SH-SY5Y (cell line): ENCODE data around the gene ITLN1.

Experiments
- GATA2 ChIP-seq: IDR thresholded peaks from 2 replicates; pipeline ENCODE4 v1.6.1; 2011; ENCODE audit warnings: mild to moderate bottlenecking, low read depth, low read length
- GATA3 ChIP-seq: IDR thresholded peaks from 2 replicates; pipeline ENCODE4 v1.6.1; 2011; ENCODE audit warnings: low read depth, mild to moderate bottlenecking, low read length, moderate library complexity

Gene ITLN1

DNA sequence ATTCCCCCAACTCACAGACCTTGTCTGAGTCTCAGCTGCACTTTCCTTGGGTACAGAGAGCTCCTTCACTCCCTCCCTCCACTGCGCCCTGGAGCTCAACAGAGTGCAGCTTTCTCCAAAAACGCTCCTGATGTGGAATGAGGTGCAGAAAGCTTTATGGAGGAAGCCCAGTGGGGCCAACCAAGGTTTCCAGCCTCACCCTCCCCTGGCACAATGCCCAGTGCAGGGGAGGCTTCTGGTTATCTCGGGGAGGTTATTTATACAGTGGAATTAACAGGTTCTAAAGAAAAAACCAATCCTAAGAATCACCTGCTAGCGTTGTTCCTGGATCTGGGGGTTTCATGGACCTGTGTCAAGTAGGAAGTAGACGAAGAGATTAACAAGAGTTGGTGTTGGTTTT lies at the start of gene ITLN1:
Gene ITLN1, minus strand, starts transcription at position 139 of the 400 bp plus-strand sequence. CDS start 303 bp downstream, outside the sequence.
- TF ChIP-seq GATA3, result no peak
- no peak for TF ChIP-seq GATA2

DNA sequence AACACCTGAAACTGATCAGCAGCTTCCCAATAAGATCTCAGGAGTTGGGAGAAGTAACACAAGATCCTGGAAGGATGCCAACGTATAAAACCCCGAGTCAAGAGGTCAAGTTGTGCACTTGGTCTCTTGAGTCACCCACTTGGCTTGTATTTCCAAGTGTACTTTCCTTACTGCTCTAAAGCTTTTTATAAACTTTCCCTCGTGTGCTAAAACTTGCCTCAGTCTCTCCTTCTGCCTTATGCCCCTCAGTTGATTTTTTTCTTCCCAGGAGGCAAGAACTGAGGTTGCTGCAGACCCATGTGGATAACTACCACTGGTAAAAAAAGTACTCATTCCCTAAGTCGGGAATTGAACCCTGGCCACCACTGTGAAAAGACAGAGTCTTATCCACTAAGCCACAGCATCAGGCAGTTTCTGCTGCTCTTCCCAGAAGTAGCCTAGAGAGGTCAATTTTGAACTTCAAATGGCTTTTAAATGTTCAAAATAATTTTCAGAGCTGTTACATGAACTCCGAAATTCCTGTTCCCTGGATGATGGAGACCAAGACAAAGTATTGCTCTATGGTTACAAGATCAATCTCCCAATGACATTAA lies 40.8 kb upstream of the ITLN1 start:
- TF ChIP-seq GATA3 (no peak), GATA2 (no peak)

DNA sequence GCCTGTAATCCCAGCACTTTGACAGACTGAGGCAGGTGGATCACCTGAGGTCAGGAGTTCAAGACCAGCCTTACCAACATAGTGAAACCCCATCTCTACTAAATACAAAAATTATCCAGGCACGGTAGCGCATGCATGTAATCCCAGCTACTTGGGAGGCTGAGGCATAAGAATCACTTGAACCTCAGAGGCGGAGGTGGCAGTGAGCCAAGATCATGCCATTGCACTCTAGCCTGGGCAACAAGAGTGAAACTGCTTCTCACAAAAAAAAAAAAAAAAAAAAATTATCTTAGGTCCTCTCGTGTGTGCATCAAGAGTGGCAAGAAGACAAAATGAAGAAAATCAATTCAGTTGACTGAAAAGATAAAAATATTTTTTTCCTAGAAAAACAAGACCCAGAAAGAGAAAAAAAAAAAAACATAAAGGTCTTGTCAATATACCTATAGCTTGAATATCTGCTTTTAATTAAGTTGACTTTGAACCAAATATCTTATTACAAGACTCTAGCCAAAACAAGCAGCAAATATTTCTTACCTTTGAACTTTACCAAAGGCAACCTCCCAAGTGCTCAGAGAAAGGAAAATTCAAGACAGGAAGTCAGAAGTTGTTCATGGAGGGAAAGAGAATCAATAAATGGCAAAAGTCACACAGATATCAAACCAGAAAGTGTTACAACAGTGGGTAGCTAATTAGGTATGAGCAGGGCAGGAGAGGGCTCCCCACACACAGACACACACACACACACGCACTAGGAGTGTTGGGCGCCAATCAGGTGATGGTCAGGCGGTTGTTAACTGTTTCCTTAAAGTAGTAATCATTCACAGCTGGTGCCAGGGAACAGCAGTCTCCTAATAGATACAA lies 40.0 kb upstream of the ITLN1 start:
- no peak for TF ChIP-seq GATA2
- TF ChIP-seq GATA3, result no peak

DNA sequence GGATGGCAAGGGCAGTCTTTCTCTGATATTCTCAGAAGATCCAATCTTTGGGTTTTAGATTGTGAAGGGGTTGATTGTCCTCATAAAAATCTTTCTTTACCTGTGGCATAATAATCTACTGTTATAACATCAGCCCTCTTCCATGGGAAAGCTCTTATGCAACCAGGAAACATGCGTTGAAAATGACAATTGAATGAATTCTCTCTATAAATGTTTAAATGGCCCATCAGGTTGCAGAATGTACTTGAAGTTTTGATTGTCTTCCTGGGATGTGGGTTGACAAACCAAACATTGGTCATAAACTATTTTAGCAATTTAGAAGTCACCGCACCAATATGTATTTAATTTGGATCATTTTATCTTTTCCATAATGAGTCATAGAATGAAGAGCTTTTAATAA lies 31.7 kb upstream of the ITLN1 start:
- no peak for TF ChIP-seq GATA2
- no peak for TF ChIP-seq GATA3

DNA sequence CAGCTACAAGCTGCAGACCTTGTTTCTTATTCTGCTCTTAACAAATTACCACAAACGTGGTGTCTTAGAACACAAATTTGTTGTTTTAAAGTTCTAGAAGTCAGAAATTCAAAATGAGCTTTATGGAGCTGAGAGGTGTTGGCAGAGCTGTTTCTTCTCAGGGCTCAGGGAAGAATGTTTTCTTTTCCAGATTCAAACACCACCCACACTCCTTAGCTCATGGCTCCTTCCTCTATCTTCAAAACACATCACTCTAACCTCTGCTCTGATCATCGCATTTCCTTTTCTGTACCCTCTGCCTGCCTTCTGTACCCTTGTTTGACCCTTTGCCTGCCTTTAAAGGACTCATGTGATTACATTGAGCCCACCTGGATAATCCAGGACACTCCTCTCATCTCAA lies 26.9 kb upstream of the ITLN1 start:
- TF ChIP-seq GATA3 (no peak), GATA2 (no peak)

DNA sequence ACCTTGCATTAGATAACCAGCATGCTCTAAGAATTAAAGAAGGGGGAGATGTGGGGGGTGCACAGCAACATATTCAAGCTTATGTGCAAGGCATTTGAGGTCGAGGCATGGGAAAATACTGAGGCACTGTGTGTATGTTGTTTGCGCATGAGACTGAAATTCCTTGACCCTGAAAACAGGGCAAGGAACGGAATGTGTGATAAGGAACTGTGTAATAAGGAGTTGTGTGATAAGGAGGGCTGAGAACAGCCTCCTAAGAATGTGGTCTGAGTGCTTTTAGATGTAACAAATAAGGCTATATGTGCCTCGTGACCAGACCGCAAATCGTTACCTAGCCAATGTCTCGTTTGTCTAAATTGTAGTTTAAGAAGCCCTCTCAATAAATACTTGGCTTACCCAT lies 26.5 kb upstream of the ITLN1 start:
- TF ChIP-seq GATA3, result no peak
- no peak for TF ChIP-seq GATA2

DNA sequence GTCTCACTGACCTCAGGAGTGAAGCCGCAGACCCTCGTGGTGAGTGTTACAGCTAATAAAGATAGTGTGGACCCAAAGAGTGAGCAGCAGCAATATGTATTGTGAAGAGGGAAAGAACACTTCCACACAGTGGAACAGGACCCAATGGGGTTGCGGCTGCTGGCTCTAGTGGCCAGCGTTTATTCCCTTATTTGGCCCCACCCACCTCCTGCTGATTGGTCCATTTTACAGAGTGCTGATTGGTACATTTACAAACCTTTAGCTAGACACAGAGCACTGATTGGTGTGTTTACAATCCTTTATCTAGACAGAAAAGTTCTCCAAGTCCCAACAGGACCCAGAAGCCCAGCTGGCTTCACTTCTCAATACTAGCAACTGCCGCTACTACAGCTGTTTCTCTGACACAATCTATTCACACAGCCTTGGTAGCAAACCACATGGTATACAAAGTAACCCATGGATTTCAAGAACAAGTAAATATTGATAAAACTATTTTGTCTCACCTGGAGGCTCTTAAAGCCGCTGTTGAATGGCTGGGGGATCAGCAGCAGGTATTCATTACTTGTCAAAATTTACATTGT lies 25.3 kb upstream of the ITLN1 start:
- TF ChIP-seq GATA2 (no peak), GATA3 (no peak)

DNA sequence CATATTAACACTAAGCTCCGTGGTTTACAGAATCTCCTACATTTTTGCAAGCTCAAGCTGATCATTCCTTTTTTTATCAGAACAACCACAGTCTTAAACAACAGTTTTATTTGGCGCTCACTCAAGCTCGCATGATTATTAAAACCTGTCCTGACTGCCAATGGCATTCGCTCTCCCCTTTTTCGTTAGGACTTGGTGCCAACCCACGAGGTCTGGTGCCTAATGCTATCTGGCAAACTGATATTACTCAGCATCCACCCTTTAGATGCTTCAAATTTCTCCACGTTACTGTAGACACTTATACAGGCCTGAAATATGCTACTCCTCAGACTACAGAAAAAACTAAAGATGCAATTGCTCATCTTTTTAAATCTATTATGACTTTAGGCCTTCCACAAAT lies 23.0 kb upstream of the ITLN1 start:
- no peak for TF ChIP-seq GATA2
- TF ChIP-seq GATA3, result no peak

DNA sequence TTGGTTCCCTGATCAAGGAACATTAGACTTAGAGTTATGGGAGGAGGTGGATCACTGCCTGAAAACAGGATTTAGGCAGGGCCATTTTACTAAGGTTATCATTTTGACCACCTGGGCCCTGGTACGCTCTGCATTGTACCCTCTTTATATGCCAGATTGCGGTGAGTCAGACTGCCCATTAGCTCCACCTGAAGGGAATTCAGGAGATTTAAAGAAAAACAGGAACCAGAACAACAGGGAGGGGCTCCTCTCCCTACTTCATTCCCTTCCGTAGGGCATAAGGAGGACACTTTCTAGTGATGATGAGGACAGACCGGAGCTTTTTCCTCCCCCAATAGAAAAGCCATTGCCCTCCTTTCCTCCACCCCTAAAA lies 20.6 kb upstream of the ITLN1 start:
- TF ChIP-seq GATA3 (no peak), GATA2 (no peak)

DNA sequence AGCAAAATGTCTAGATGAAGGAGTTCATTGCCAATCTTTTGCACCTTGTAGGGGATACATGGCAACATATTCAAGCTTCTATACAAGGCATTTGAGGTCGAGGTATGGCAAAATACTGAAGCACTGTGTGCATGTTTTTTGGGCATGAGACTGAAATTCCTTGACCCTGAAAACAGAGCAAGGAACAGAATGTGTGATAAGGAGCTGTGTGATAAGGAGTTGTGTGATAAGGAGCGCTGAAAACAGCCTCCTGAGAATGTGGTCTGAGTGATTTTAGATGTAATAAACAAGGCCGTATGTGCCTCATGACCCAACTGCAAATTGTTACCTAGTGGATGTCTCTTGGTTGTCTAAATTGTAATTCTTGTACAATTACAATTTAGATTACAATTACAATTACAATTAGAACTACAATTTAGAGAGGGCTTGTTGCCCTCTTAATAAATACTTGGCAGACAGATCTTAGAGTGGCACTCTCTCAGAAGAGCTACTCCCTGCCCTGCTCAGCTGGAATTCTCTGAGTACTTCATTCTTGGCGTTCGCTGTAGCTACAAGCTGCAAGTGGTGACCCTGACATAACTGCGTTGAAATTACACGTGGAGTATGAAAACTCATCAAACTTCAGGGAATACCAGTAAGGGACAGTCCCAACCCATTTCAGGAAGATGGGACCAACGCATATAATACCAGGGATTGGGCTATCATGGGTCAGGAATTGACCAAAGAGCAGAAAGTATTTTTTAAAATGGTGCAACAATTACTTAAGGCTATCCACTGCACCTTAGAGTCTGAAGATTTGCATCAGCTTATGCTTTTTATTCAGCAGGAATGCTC lies 20.0 kb upstream of the ITLN1 start:
- TF ChIP-seq GATA2 (no peak), GATA3 (no peak)

DNA sequence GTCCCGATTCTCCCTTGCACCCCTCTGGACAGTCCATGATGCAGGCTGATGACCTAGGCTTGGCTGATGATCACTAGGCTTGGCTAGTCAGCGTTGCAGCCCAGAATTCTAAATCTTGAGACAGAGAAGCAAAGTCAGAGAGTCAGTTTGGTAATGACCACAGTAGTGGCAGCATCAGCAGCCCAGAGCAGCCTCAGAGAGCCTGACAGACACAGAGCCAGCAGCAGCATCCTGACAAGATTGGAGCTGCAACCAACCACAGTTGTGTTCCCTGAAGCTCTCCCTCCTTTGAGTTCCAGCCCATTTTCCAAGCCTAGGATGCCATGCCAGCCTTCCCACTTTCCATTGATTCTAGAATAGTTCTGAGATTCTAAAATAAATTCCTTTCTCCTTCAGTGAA lies 16.8 kb upstream of the ITLN1 start:
- no peak for TF ChIP-seq GATA3
- TF ChIP-seq GATA2, result no peak

DNA sequence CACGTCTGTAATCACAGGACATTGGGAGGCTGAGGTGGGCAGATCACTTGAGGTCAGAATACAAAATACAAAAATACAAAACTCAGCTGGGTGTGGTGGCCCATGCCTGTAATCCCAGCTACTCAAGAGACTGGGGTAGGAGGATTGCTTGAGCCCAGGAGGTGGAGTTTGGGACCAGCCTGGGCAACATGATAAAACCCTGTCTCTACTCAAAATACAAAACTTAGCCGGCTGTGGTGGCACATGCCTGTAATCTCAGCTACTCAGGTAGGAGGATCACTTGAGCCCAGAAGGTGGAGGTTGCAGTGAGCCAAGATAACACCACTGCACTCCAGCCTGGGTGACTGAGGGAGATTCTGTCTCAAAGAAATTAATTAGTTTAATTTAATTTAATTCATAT lies 6.5 kb upstream of the ITLN1 start:
- TF ChIP-seq GATA3 (no peak), GATA2 (no peak)

DNA sequence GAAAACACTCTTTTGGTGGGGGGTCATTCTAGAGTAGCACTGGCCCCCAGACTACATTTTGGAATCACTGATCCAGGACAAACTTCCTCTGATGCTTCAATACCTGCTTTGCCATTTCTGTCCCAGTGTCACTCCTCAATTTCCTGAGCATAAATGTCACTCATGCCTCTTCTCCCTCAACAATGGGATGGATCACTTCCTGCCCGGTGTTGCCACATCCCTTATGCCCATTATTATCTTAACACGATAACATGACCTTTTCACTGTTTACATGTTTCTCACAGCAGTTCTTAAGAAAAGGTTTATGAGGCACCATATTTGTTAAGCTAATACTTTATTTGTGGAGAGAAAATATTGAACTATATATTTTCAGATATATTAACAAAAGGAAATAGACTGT lies 3.9 kb upstream of the ITLN1 start:
- no peak for TF ChIP-seq GATA3
- no peak for TF ChIP-seq GATA2

DNA sequence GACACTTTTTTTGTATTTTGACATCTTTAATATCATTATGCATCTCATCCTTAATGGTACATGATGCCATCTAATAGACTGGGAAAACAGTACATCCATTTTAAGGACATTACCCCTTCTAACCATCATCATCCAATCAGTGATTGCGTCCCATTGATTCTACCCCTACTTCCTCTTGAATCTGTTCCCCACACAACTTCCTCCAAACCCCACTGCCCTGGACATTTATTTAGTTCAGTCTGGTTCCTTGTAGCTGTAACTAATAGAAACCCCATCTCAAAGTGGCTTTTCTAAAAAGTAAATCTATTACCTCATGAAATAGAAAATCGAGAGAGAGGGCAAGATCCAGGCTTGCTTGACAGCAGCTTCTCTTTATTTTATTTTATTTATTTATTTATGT lies 2.1 kb upstream of the ITLN1 start:
- no peak for TF ChIP-seq GATA2
- TF ChIP-seq GATA3, result no peak
